Measurements from ENCODE around the gene PPP2R2D. TPM values are rescaled to one million over a fixed set of nuclear protein-coding genes. Genes with fewer than 3 reads are reported as not detected.

PPP2R2D gene
- total RNA-seq, 6 experiments from 2014 or later = 10.9 to 16.6 (median 14.3) TPM

DNA sequence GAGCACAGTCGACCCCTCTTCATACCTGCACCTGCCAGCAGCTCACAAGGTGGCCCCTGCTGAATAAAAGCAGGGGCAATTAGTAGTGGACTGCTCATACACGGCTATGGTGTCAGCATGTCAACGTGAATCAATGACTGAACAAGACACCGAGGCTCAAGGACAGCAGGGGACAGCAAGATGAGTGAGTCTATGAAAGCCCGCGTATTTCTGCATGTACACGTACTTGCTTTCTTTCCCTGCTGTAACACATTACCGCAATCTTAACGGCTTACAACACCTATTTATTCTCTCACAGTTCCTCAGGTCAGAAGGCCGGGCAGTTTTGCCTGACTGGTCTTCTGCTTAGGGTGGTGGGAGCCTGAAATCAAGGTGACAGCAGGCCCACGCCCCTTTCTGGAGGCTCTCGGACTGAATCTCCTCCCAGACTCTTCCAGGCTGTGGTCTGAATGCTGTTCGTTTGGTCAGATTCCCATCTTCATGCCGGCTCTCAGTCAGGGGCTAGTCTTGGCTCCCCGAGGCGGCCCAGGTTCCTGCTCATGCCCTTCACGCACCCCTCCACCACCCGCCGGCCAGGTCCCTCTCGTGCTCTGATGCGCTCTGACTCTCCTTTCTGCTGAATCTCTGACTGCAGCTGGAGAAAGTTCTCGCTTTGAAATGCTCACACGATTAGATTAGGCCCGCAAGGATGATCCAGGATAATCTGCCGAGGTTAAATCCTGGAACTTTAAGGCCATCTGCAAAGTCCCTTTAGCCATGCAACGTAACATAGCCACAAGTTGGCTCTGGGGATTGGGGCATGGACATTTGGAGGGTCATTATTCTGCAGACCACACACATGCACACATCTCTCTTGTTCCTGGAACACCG, 7.8 kb upstream of the PPP2R2D start:
- 90% methylated on average over 21 of the region's 27 CpGs for WGBS (ENCODE audit: insufficient coverage, low coverage, low lambda C conversion rate, missing lambda C conversion rate)
- intact Hi-C loops (cut with DNase I) = loop anchor here in 1 of 2 donors (10.0 kb wide), 1 partner anchor 252 kb away; no protein-coding TSS in a partner anchor
- H3K4me1 ChIP-seq = no peaks in the 10 kb centered on the region

DNA sequence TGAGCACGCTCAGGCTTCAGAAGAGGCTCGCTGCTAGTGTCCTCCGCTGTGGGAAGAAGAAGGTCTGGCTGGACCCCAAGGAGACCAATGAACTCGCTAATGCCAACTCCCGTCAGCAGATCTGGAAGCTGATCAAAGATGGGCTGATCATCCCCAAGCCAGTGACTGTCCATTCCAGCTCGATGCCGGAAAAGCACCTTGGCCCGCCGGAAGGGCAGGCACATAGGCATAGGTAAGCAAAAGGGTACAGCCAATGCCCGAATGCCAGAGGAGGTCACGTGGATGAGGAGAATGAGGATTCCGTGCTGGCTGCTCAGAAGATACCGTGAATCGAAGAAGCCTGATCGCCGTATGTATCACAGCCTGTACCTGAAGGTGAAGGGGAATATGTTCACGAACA, 5.7 kb upstream of the PPP2R2D start:
- Histone ChIP-seq H3K27ac (no peak overlapping the region), H3K36me3 (no peaks in the 10 kb centered on the region), H3K27me3 (no peaks in the 10 kb centered on the region), H3K9me3 (no peaks in the 10 kb centered on the region), H3K4me3 (no peak overlapping the region), H3K4me1 (peaks cover 0 to 3% (median 0%) of the 10 kb centered on the region in 4 donors)
- WGBS (ENCODE audit: insufficient coverage, low coverage, low lambda C conversion rate, missing lambda C conversion rate) = 93% methylated on average over 6 of the region's 17 CpGs
- DNase-seq = no peak
- TF ChIP-seq, protein P1, sequence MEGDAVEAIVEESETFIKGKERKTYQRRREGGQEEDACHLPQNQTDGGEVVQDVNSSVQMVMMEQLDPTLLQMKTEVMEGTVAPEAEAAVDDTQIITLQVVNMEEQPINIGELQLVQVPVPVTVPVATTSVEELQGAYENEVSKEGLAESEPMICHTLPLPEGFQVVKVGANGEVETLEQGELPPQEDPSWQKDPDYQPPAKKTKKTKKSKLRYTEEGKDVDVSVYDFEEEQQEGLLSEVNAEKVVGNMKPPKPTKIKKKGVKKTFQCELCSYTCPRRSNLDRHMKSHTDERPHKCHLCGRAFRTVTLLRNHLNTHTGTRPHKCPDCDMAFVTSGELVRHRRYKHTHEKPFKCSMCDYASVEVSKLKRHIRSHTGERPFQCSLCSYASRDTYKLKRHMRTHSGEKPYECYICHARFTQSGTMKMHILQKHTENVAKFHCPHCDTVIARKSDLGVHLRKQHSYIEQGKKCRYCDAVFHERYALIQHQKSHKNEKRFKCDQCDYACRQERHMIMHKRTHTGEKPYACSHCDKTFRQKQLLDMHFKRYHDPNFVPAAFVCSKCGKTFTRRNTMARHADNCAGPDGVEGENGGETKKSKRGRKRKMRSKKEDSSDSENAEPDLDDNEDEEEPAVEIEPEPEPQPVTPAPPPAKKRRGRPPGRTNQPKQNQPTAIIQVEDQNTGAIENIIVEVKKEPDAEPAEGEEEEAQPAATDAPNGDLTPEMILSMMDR (IDR thresholded peaks at IDR 0.05) = no peak
- ATAC-seq = no peak
- intact Hi-C loops (cut with DNase I) = loop anchor here in 1 of 2 donors (5.0 to 10.0 kb wide), 2 partner anchors 122 to 250 kb away; no protein-coding TSS in a partner anchor

More for the DNA sequence above, 7.8 kb upstream of the PPP2R2D start:
- DNase-seq = no peak
- H3K27me3 ChIP-seq = no peaks in the 10 kb centered on the region
- H3K36me3 ChIP-seq = no peaks in the 10 kb centered on the region
- no peak overlapping the region for H3K27ac ChIP-seq
- H3K9me3 ChIP-seq = no peaks in the 10 kb centered on the region
- no peak for ATAC-seq
- TF ChIP-seq, protein P1 (IDR thresholded peaks at IDR 0.05) = no peak
- no peak overlapping the region for H3K4me3 ChIP-seq

DNA sequence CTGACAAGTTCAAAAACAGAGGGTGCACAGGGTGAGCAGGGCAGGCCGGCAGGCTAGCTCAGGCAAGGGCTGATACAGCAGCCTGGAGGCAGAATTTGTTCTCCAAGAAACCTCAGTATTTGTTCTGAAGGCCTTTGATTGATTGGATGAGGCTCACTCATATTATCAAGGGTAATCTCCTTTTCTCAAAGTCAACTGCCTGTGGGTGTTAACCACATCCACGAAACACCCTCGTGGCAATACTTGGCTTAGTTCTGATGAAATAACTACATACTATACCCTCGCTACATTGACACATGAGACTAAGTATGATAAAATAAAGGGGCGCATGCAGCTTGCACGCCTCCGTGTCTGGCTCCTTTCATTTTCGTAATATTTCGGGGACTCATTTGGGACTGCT, 4.4 kb upstream of the PPP2R2D start:
- no peak overlapping the region for H3K27ac ChIP-seq
- H3K36me3 ChIP-seq = no peaks in the 10 kb centered on the region
- no peak overlapping the region for H3K4me3 ChIP-seq
- H3K9me3 ChIP-seq = no peaks in the 10 kb centered on the region
- intact Hi-C loops (cut with DNase I) = loop anchor here in 1 of 2 donors (5.0 to 10.0 kb wide), 2 partner anchors 121 to 248 kb away; no protein-coding TSS in a partner anchor
- peaks cover 0 to 4% (median 0%) of the 10 kb centered on the region in 4 donors for H3K4me1 ChIP-seq
- no peak for DNase-seq
- TF ChIP-seq POLR2A (IDR thresholded peaks at IDR 0.05) = no peak
- TF ChIP-seq, protein P1 (IDR thresholded peaks at IDR 0.05) = no peak
- ATAC-seq = no peak
- 80% methylated on average over 9 of the region's 9 CpGs for WGBS (ENCODE audit: insufficient coverage, low coverage, low lambda C conversion rate, missing lambda C conversion rate)
- H3K27me3 ChIP-seq = no peaks in the 10 kb centered on the region

DNA sequence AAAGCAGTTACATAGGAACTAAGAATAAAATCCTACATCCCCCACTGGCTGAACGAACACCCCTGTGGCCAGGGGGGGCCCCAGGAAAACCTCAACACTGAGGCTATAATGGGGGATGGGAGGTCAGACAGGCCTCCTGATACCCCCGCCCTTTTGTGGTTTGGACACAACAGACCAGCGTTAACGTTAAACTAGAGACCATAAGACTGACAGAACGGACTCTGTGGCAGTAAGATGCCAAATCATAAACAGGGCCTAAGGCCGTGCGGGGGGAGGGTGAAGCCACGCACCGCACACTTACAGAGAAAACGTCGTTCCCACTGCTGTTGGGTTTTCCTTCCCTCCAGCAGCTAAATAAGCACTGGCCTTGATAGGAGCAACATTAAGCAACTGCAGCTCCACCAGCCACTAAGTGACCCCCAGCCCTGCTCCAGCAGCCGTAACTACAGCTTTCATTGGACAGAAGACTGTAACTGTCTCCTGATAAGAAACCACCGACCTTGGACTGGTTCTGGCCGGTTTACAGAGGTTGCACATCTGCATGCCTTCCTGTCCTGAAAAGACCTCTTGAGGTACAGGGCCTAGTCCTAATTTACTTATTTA, 3.4 kb upstream of the PPP2R2D start:
- TF ChIP-seq POLR2A (IDR thresholded peaks at IDR 0.05) = no peak
- TF ChIP-seq, protein P1 (IDR thresholded peaks at IDR 0.05) = no peak
- no peaks in the 10 kb centered on the region for H3K27me3 ChIP-seq
- DNase-seq (no peak), ATAC-seq (no peak)
- peaks cover 0 to 11% (median 2%) of the 10 kb centered on the region in 4 donors for H3K4me1 ChIP-seq
- H3K4me3 ChIP-seq = no peak overlapping the region
- intact Hi-C loops (cut with DNase I) = loop anchor here in 1 of 2 donors (5.0 to 10.0 kb wide), 2 partner anchors 120 to 247 kb away; no protein-coding TSS in a partner anchor
- no peaks in the 10 kb centered on the region for H3K9me3 ChIP-seq
- no peak overlapping the region for H3K27ac ChIP-seq
- WGBS (ENCODE audit: insufficient coverage, low coverage, low lambda C conversion rate, missing lambda C conversion rate) = 51% methylated on average over 9 of the region's 14 CpGs
- H3K36me3 ChIP-seq = no peaks in the 10 kb centered on the region

Measured in right lobe of liver (tissue), 6 donors.